Endothelial cell (in vitro differentiated cells): ENCODE data around the gene PCDHA4. TPM values are rescaled to one million over a fixed set of nuclear protein-coding genes. Genes with fewer than 3 reads are reported as not detected.
A peak's percentile ranks its signal among the peaks of the same experiment; 100 is the strongest.
"Not testable (repeated sequence)": the region's sequence is repeated elsewhere in the genome, so short reads cannot be mapped to it uniquely, and the experiment has no call there.

ENCODE experiments used
- DNase-seq: peaks from one replicate; pipeline ENCODE4 v3.0.0; 2021; ENCODE audit warnings: low spot score
- H3K27ac Mint-ChIP-seq: one replicate; pipeline ENCODE4 v1.8.0; 2021; ENCODE audit warnings: mixed read lengths, inconsistent platforms; ENCODE audit not compliant: unreplicated experiment
- H3K27me3 Mint-ChIP-seq: one replicate; pipeline ENCODE4 v1.8.0; 2021; ENCODE audit warnings: mild to moderate bottlenecking, moderate library complexity, mixed read lengths, inconsistent platforms; ENCODE audit not compliant: unreplicated experiment
- H3K36me3 Mint-ChIP-seq: one replicate; pipeline ENCODE4 v1.8.0; 2021; ENCODE audit warnings: mild to moderate bottlenecking, low read depth, mixed read lengths, inconsistent platforms; ENCODE audit not compliant: unreplicated experiment
- H3K4me1 Mint-ChIP-seq: one replicate; pipeline ENCODE4 v1.8.0; 2021; ENCODE audit warnings: mild to moderate bottlenecking, mixed read lengths, inconsistent platforms; ENCODE audit not compliant: unreplicated experiment
- H3K4me3 Mint-ChIP-seq: one replicate; pipeline ENCODE4 v1.8.0; 2021; ENCODE audit warnings: mild to moderate bottlenecking, mixed read lengths, inconsistent platforms; ENCODE audit not compliant: unreplicated experiment
- H3K9me3 Mint-ChIP-seq: one replicate; pipeline ENCODE4 v1.8.0; 2021; ENCODE audit warnings: mixed read lengths, inconsistent platforms; ENCODE audit not compliant: unreplicated experiment
- total RNA-seq: library from RNA; stranded (reverse); fragmentation: NEBNext Ultra II Directional; extraction: Animal tissue kit (Norgen Biotek cat#: 25700); gene quantifications from one replicate; pipeline ENCODE4 v1.2.1, GENCODE V29; 2021; ENCODE audit not compliant: unreplicated experiment
- TF ChIP-seq, protein P1 (sequence below): fragments of 200-600 bp; sonication (generic); IDR thresholded peaks from one replicate; pipeline ENCODE4 v1.5.0; 2021; ENCODE audit warnings: antibody characterized with exemption; ENCODE audit not compliant: unreplicated experiment

The PCDHA4 gene
- total RNA-seq, 1 donor from 2014 or later = 9.9 TPM

DNA sequence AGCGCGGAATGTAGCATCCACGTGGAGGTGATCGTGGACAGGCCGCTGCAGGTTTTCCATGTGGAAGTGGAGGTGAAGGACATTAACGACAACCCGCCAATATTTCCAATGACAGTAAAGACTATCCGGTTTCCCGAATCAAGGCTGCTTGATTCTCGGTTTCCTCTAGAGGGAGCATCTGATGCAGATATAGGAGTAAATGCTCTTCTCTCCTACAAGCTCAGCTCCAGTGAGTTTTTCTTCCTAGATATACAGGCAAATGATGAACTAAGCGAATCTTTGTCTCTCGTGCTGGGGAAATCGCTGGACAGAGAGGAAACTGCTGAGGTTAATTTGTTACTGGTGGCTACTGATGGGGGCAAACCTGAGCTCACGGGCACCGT is 11.6 kb upstream of the PCDHA4 start:
- Mint-ChIP-seq H3K36me3 (peaks cover 13% of the 10 kb centered on the region), H3K27ac (no peak overlapping the region), H3K4me1 (no peaks in the 10 kb centered on the region), H3K9me3 (no peaks in the 10 kb centered on the region), H3K27me3 (no peaks in the 10 kb centered on the region), H3K4me3 (peak overlapping the region; percentile 91)
- peak; percentile 35 for DNase-seq
- TF ChIP-seq, protein P1, sequence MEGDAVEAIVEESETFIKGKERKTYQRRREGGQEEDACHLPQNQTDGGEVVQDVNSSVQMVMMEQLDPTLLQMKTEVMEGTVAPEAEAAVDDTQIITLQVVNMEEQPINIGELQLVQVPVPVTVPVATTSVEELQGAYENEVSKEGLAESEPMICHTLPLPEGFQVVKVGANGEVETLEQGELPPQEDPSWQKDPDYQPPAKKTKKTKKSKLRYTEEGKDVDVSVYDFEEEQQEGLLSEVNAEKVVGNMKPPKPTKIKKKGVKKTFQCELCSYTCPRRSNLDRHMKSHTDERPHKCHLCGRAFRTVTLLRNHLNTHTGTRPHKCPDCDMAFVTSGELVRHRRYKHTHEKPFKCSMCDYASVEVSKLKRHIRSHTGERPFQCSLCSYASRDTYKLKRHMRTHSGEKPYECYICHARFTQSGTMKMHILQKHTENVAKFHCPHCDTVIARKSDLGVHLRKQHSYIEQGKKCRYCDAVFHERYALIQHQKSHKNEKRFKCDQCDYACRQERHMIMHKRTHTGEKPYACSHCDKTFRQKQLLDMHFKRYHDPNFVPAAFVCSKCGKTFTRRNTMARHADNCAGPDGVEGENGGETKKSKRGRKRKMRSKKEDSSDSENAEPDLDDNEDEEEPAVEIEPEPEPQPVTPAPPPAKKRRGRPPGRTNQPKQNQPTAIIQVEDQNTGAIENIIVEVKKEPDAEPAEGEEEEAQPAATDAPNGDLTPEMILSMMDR = peak; percentile 62

DNA sequence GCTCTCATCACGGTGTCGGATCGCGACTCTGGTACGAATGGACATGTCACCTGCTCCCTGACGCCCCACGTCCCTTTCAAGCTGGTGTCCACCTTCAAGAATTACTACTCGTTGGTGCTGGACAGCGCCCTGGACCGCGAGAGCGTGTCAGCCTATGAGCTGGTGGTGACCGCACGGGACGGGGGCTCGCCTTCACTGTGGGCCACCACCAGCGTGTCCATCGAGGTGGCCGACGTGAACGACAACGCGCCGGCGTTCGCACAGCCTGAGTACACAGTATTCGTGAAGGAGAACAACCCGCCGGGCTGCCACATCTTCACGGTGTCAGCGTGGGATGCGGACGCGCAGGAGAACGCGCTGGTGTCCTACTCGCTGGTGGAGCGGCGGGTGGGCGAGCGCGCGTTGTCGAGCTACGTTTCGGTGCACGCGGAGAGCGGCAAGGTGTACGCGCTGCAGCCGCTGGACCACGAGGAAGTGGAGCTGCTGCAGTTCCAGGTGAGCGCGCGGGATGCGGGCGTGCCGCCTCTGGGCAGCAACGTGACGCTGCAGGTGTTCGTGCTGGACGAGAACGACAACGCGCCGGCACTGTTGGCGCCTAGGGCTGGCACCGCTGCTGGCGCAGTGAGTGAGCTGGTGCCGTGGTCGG is 10.7 kb upstream of the PCDHA4 start:
- peaks cover 17% of the 10 kb centered on the region for H3K36me3 Mint-ChIP-seq
- H3K9me3 Mint-ChIP-seq, H3K27ac Mint-ChIP-seq, H3K27me3 Mint-ChIP-seq, H3K4me1 Mint-ChIP-seq, DNase-seq, H3K4me3 Mint-ChIP-seq: not testable (repeated sequence)

DNA sequence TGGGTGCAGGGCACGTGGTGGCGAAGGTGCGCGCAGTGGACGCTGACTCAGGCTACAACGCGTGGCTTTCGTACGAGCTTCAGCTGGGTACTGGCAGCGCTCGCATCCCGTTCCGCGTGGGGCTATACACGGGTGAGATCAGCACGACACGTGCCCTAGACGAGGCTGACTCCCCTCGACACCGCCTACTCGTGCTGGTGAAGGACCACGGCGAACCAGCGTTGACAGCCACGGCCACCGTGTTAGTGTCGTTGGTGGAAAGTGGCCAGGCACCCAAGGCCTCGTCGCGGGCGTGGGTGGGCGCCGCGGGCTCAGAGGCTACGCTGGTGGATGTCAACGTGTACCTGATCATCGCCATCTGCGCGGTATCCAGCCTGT is 10.2 kb upstream of the PCDHA4 start:
- DNase-seq = no peak
- Mint-ChIP-seq H3K9me3 (no peaks in the 10 kb centered on the region), H3K27me3 (no peaks in the 10 kb centered on the region), H3K27ac (no peak overlapping the region), H3K4me1 (no peaks in the 10 kb centered on the region), H3K36me3 (peaks cover 18% of the 10 kb centered on the region), H3K4me3 (no peak overlapping the region)
- TF ChIP-seq, protein P1 = no peak

DNA sequence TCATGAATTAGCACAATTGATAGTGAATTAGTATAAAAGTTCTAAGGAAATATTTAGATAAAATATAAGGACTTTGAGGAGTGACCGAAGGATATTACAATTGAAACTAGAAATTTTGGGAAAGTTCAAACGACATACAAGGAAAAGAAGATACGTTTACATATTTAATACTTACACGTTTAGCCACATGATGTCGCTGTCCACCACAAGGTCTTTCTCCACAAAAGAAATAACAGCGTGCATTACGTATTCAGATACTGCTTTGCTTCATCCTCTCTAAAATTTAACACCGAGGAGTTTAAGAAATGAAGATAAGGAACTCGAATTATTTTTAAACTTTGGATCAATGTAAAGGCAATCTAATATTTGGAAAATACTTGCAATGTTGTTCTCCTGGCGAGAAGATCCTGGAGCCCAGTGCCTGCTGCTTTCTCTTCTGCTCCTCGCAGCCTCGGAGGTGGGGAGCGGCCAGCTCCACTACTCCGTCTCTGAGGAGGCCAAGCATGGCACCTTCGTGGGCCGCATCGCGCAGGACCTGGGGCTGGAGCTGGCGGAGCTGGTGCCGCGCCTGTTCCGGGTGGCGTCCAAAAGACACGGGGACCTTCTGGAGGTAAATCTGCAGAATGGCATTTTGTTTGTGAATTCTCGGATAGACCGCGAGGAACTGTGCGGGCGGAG is 5.9 kb upstream of the PCDHA4 start, which contains the start of gene PCDHA3:
Gene PCDHA3 (plus strand): TSS at position 242 of the 678 bp plus-strand sequence.
- H3K36me3 Mint-ChIP-seq = peaks cover 22% of the 10 kb centered on the region
- no peaks in the 10 kb centered on the region for H3K4me1 Mint-ChIP-seq
- peaks cover 4% of the 10 kb centered on the region for H3K27me3 Mint-ChIP-seq
- TF ChIP-seq, protein P1 = peak; percentile 5
- DNase-seq = no peak
- H3K9me3 Mint-ChIP-seq = no peaks in the 10 kb centered on the region
- no peak within 1 kb of the TSS for H3K4me3 Mint-ChIP-seq
- no peak within 1 kb of the TSS for H3K27ac Mint-ChIP-seq

DNA sequence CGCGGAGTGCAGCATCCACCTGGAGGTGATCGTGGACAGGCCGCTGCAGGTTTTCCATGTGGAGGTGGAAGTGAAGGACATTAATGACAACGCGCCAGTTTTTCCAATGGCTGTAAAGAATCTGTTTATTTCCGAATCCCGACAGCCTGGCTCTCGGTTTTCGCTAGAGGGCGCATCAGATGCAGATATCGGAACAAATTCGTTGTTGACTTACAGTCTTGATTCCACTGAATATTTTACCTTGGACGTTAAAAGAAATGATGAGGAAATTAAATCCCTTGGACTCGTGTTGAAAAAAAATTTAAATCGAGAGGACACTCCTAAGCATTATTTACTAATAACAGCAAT is 5.4 kb upstream of the PCDHA4 start:
- TF ChIP-seq, protein P1 = no peak
- DNase-seq = no peak
- Mint-ChIP-seq H3K4me1 (no peaks in the 10 kb centered on the region), H3K9me3 (no peaks in the 10 kb centered on the region), H3K27me3 (peaks cover 4% of the 10 kb centered on the region), H3K27ac (no peak overlapping the region), H3K36me3 (peaks cover 22% of the 10 kb centered on the region), H3K4me3 (no peak overlapping the region)

DNA sequence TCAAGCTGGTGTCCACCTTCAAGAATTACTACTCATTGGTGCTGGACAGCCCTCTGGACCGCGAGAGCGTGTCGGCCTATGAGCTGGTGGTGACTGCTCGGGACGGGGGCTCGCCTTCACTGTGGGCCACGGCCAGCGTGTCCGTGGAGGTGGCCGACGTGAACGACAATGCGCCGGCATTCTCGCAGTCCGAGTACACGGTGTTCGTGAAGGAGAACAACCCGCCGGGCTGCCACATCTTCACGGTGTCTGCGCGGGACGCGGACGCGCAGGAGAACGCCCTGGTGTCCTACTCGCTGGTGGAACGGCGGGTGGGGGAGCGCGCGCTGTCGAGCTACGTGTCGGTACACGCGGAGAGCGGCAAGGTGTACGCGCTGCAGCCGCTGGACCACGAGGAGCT is 4.5 kb upstream of the PCDHA4 start:
- H3K36me3 Mint-ChIP-seq = peaks cover 19% of the 10 kb centered on the region
- not testable (repeated sequence) for H3K4me1 Mint-ChIP-seq, H3K9me3 Mint-ChIP-seq, H3K27me3 Mint-ChIP-seq, DNase-seq, H3K27ac Mint-ChIP-seq
- H3K4me3 Mint-ChIP-seq = peak overlapping the region; percentile 21
